SJSA1 (cell line): Measurements from ENCODE around the gene NPAT. TPM values are rescaled to one million over a fixed set of nuclear protein-coding genes. Genes with fewer than 3 reads are reported as not detected.
A peak's percentile ranks its signal among the peaks of the same experiment; 100 is the strongest.
"Not testable (repeated sequence)": the region's sequence is repeated elsewhere in the genome, so short reads cannot be mapped to it uniquely, and the experiment has no call there.

ENCODE experiments used
- DNase-seq, 2 experiments: peaks; one replicate each; pipeline ENCODE4 v3.0.0-alpha.2; 2015 to 2020; ENCODE audit warnings: low spot score in 2 of 2, low read depth in 1 of 2
- H3K27ac ChIP-seq: fragments of 250-450 bp; sonication (Bioruptor Pico); 2 replicates; pipeline ENCODE4 v1.5.1; 2020; ENCODE audit warnings: mild to moderate bottlenecking, moderate library complexity
- H3K27me3 ChIP-seq: fragments of 250-450 bp; sonication (Bioruptor Pico); replicated peaks from 2 replicates; pipeline ENCODE4 v1.5.1; 2020; ENCODE audit warnings: mild to moderate bottlenecking, moderate library complexity
- H3K36me3 ChIP-seq: fragments of 250-450 bp; sonication (Bioruptor Pico); 2 replicates; pipeline ENCODE4 v1.5.1; 2020; ENCODE audit warnings: mild to moderate bottlenecking
- H3K4me1 ChIP-seq: fragments of 250-450 bp; sonication (Bioruptor Pico); replicated peaks from 2 replicates; pipeline ENCODE4 v1.6.1; 2021; ENCODE audit warnings: mild to moderate bottlenecking
- H3K4me3 ChIP-seq: fragments of 250-450 bp; sonication (Bioruptor Pico); 2 replicates; pipeline ENCODE4 v1.5.1; 2020; ENCODE audit warnings: mild to moderate bottlenecking
- H3K9me3 ChIP-seq: fragments of 250-450 bp; sonication (Bioruptor Pico); replicated peaks from 2 replicates; pipeline ENCODE4 v1.5.1; 2020; ENCODE audit warnings: mild to moderate bottlenecking
- total RNA-seq: library from RNA; depleted of rRNA; stranded (reverse); fragments of >200 nt; shearing (Covaris generic); gene quantifications from 2 replicates; pipeline ENCODE4 v1.2.3, GENCODE V29; 2014; rRNA removed

NPAT gene
- total RNA-seq, 1 experiment from 2014 or later = 9.9 TPM

- DNase-seq = peak; percentile 76 to 90
- Histone ChIP-seq H3K27me3 (no peaks in the 10 kb centered on the region), H3K9me3 (no peaks in the 10 kb centered on the region), H3K4me1 (no peaks in the 10 kb centered on the region; the same call in 1 of the 2 replicates), H3K36me3 (no peaks in the 10 kb centered on the region), H3K27ac (peak within 1 kb of the TSS; percentile 35), H3K4me3 (peak within 1 kb of the TSS; percentile 75)
Observed at GRCh38 chr11:108121274-108122155, 100.9 kb downstream of the NPAT start, which contains the start of gene ACAT1. ACAT1 (plus strand) TSS chr11:108121567; CDS start chr11:108121607, 40 bp downstream.

GRCh38 chr11:108120936-108121273 is 101.5 kb downstream of the NPAT start:
- H3K27me3 ChIP-seq, H3K36me3 ChIP-seq, H3K4me1 ChIP-seq, DNase-seq, H3K9me3 ChIP-seq, H3K27ac ChIP-seq: not testable (repeated sequence)
- H3K4me3 ChIP-seq = peak overlapping the region; percentile 75

- DNase-seq = peak in 1 of 2 experiments; percentile 5
- H3K4me1 ChIP-seq = no peaks in the 10 kb centered on the region; the same call in 1 of the 2 replicates
- H3K4me3 ChIP-seq = no peak overlapping the region
- no peaks in the 10 kb centered on the region for H3K36me3 ChIP-seq
- H3K9me3 ChIP-seq = no peaks in the 10 kb centered on the region
- no peak overlapping the region for H3K27ac ChIP-seq
- H3K27me3 ChIP-seq = no peaks in the 10 kb centered on the region
Observed at GRCh38 chr11:108117746-108118371, 104.6 kb downstream of the NPAT start.

GRCh38 chr11:108115500-108116140 is 106.8 kb downstream of the NPAT start:
- Histone ChIP-seq H3K4me1 (no peaks in the 10 kb centered on the region), H3K27me3 (no peaks in the 10 kb centered on the region), H3K9me3 (no peaks in the 10 kb centered on the region), H3K36me3 (no peaks in the 10 kb centered on the region), H3K4me3 (no peak overlapping the region), H3K27ac (no peak overlapping the region)
- no peak for DNase-seq

GRCh38 chr11:108112057-108112456 is 110.4 kb downstream of the NPAT start:
- Histone ChIP-seq H3K27me3 (no peaks in the 10 kb centered on the region), H3K9me3 (no peaks in the 10 kb centered on the region), H3K36me3 (no peaks in the 10 kb centered on the region), H3K4me3 (no peak overlapping the region), H3K27ac (no peak overlapping the region), H3K4me1 (no peaks in the 10 kb centered on the region)
- DNase-seq = no peak

GRCh38 chr11:108111126-108111525 is 111.3 kb downstream of the NPAT start:
- H3K4me3 ChIP-seq = no peak overlapping the region
- H3K9me3 ChIP-seq = no peaks in the 10 kb centered on the region
- no peak for DNase-seq
- H3K36me3 ChIP-seq = no peaks in the 10 kb centered on the region
- H3K27me3 ChIP-seq = no peaks in the 10 kb centered on the region
- H3K27ac ChIP-seq = no peak overlapping the region
- H3K4me1 ChIP-seq = no peaks in the 10 kb centered on the region

Other genes starting within 250 kb of the NPAT start
- 17.1 and 19.6 TPM in 2 replicates for gene CUL5, start 213.7 kb downstream of the NPAT start, total RNA-seq
- 73.9 and 125 TPM in 2 replicates for gene ACAT1, start 101.1 kb downstream of the NPAT start, total RNA-seq
- gene ATM, start 429 bp upstream of the NPAT start, total RNA-seq = 28.9 and 61.0 TPM in 2 replicates
- gene C11orf65, start 244.9 kb upstream of the NPAT start, total RNA-seq = 3.4 TPM in 1 of 2 replicates, not detected in the other